GM19351 (cell line): Measurements from ENCODE around the gene CD58.
A peak's percentile ranks its signal among the peaks of the same experiment; 100 is the strongest.
"Not testable (repeated sequence)": the region's sequence is repeated elsewhere in the genome, so short reads cannot be mapped to it uniquely, and the experiment has no call there.

ENCODE experiments used
- ATAC-seq: cut with Tn5 transposase; IDR thresholded peaks from one replicate; pipeline ENCODE4 v1.9.1; 2021; ENCODE audit warnings: mild to moderate bottlenecking, moderate library complexity; ENCODE audit not compliant: unreplicated experiment

CD58 gene

DNA sequence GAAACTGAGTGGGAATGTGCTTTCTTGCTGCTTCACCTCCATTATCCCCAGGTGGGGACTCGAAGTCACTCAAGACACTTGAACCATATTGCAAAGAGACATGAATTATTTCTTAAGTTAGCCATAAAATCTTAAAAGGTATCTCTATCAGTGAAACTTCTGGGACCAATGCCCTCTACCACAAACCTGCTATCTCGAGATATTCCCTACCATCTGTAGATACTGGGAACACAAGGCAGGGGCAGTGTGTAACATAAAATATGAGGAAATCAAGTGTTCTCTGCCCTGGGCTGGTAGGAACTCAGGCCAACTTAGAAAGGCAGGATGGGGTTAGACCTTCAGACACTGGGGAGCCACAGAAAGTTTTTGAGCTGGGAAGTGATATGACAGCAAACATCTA lies 1.3 kb upstream of the CD58 start:
- no peak for ATAC-seq

- no peak for ATAC-seq
Observed at GRCh38 chr1:116571215-116571919, 541 bp upstream of the CD58 start.

DNA sequence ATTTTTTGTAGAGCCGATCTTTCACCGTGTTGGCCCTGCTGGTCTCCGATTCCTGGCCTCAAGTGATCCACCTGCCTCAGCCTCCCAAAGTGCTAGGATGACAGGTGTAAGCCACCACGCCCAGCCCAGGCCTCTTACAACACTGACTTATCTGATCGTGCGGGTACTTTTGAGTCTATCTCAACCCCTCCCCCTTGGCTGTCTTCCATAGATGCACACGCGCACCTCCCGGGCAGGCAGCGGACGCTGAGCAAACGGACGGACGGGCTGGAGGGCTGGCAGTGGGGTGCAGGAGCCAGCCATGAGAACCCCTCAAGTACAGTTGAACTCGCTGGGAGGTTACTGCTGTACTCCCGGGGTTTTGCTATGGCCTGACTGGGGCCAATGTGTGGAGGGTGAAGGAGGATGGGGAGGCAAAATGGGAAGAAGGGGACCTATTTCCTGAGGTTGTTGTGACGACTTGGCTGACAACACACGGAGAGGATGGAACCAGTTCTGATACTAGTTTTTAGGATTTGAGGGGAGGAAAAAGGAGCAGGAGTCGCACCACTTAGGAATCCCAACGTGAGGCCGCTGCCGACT lies 959 bp downstream of the CD58 start:
- peak; percentile 31 for ATAC-seq

- ATAC-seq: no peak
Observed at GRCh38 chr1:116569381-116569670, 1.5 kb downstream of the CD58 start.

GRCh38 chr1:116568662-116569380 lies 2.0 kb downstream of the CD58 start:
- ATAC-seq: no peak

GRCh38 chr1:116567790-116568661 lies 2.8 kb downstream of the CD58 start:
- ATAC-seq: no peak

- ATAC-seq: no peak
Observed at GRCh38 chr1:116565222-116565621, 5.6 kb downstream of the CD58 start.

GRCh38 chr1:116564426-116564825 lies 6.4 kb downstream of the CD58 start:
- no peak for ATAC-seq

GRCh38 chr1:116562465-116562864 lies 8.4 kb downstream of the CD58 start:
- ATAC-seq: not testable (repeated sequence)

- no peak for ATAC-seq
Observed at GRCh38 chr1:116561563-116561962, 9.3 kb downstream of the CD58 start.

- ATAC-seq: peak; percentile 21
Observed at GRCh38 chr1:116560704-116561490, 9.9 kb downstream of the CD58 start.

DNA sequence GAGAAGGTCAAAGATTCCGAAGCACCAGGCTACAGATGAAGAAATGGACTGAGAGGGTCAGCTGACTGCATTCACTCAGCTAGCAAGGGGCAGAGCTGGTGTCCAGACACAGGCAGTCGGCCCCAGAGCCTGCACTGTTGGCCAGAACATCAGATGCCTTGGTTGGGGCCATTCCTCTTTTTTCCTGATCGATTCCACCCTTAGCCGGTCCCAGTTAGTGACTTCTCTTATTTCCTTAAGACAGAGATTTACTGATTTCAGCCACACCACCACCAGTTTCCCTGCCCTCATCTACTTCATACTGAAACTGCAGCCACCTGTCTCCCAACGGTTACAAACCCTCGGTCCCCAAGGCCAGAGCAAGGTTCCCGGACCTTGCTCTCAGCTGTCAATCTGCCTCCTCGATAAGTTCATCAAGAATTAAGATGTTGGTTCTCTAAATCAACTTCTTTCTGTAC lies 11.5 kb downstream of the CD58 start:
- peak; percentile 31 for ATAC-seq

DNA sequence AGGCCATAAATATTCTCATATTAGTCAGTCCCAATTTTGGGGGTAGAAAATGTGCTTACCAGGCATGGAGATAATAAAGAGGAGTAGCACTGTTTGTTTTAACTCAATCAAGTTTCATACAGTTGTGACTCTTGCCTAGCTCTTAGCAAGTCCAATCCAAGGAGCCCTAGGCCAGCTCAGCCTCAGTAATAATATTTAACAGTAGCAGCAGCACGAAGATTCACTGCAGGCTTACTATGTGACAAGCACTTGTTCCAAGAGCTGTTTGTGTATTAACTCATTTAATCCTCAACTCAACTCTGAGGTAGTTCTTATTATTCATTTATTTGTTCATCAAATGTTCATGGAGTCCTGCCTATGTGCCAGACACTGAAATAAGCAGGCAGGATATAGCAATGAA lies 12.3 kb downstream of the CD58 start:
- no peak for ATAC-seq

DNA sequence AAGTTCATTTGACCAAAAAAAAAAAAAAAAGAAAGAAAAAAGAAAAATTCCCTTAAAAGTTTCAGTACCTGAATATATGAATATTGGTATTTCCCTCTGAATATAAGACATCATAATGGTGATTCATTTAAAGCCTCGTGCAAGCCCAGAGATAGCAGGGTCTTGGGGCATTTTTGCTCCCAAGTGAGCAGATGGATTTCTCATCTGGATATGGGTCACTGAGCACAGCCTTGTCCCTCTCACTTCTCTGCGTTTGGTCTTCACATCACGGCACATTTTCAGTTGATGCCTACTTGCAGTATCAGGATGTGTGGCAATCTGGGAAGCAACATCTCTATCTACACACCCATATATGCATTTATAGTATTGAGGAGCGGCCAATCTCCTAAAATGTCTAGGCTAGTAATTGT lies 12.7 kb downstream of the CD58 start:
- ATAC-seq: peak; percentile 20

DNA sequence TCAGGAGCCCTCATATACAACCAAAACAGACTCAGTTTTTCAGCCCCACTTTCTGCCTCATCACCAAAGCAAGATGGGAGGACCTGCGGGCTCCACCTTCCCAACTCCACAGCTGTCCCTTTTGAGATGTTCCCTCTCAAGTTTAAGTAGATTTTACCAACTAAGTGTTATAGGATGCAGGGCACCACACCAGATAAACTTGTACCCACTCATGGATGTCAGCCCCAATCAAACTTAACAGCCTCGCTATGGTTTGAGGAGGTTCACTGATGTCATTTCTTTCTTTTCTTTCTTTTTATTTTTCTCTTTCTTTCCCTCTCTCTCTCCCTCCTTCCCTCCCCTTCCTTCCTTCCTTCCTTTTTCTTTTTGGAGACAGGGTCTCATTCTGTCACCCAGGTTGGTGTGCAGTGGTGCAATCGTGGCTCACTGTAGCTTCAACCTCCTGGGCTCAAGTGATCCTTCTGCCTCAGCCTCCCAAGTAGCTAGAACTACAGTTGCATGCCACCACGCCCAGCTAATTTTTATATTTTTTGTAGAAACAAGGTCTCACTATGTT lies 13.4 kb downstream of the CD58 start:
- ATAC-seq: no peak

DNA sequence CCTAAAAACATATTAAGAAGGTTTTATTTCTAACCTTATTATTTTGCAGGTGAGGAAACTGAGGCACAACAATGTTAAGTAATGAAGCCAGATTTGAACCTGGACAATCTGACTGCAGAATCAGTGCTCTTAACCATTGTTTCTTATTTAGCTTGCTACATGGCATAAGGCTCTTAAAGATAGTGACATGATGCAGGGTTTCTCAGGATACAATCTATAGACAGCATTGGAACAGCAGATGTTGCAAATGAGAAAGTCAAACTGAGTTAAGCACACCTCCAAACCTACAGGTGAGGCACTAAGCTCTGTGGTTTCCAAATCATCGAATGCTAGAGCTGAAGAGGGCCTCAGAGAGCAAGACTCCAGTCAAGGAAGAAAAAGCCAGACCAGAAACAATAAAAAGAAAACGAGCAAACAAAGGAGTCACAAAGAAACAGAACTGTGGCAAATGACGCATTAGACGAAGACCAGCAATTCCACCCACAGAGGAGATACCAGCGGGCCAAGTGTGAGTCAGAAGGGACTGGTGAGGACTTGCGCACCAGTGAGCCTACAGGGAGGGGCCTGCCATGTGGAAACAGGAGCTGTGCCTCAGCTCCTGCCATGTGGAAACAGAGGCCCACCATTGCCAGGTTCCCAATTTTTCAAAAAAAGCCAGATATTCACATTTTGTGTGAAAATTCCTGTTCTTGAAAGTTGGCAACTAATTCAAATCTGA lies 14.4 kb downstream of the CD58 start:
- peak; percentile 63 for ATAC-seq

GRCh38 chr1:116554924-116555323 lies 15.9 kb downstream of the CD58 start:
- no peak for ATAC-seq

GRCh38 chr1:116553386-116554115 lies 17.3 kb downstream of the CD58 start:
- ATAC-seq: no peak
